Astrocyte (in vitro differentiated cells and primary cell): ENCODE data around the gene RNU6-1. TPM values are rescaled to one million over a fixed set of nuclear protein-coding genes. Genes with fewer than 3 reads are reported as not detected.

Experiments used
- DNase-seq: peaks from one replicate; pipeline ENCODE4 v3.0.0-alpha.2; 2010; ENCODE audit warnings: low read depth
- FAIRE-seq: peaks from 2 replicates; lab custom pipeline; 2011; peaks lifted over from hg19 to GRCh38; lab: Jason Lieb, UNC
- H2AFZ ChIP-seq: 2 replicates; pipeline ENCODE4 v1.6.0; 2012; ENCODE audit warnings: low read depth, low read length, inconsistent platforms
- H3K27ac ChIP-seq: 2 replicates; pipeline ENCODE4 v1.5.1; 2011; ENCODE audit warnings: low read depth, low read length, inconsistent platforms
- H3K27me3 ChIP-seq: 2 replicates; pipeline ENCODE4 v1.6.0; 2011; ENCODE audit warnings: low read length, inconsistent platforms; ENCODE audit not compliant: insufficient read depth
- H3K36me3 ChIP-seq: 2 replicates; pipeline ENCODE4 v1.5.1; 2011; ENCODE audit warnings: low read length, inconsistent platforms; ENCODE audit not compliant: insufficient read depth
- H3K4me1 ChIP-seq: 2 replicates; pipeline ENCODE4 v1.5.1; 2011; ENCODE audit warnings: low read length, inconsistent platforms; ENCODE audit not compliant: insufficient read depth
- H3K4me2 ChIP-seq: 2 replicates; pipeline ENCODE4 v1.6.0; 2012; ENCODE audit warnings: low read length, inconsistent platforms
- H3K4me3 ChIP-seq: 2 replicates; pipeline ENCODE4 v1.5.1; 2011; ENCODE audit warnings: low read depth, mild to moderate bottlenecking, low read length, inconsistent platforms; ENCODE audit not compliant: insufficient read depth
- H3K79me2 ChIP-seq: 2 replicates; pipeline ENCODE4 v1.6.0; 2012; ENCODE audit warnings: mild to moderate bottlenecking, low read length, inconsistent platforms; ENCODE audit not compliant: insufficient read depth
- H3K9ac ChIP-seq: 2 replicates; pipeline ENCODE4 v1.6.0; 2012; ENCODE audit warnings: mild to moderate bottlenecking, low read length, inconsistent platforms
- H3K9me3 ChIP-seq: 2 replicates; pipeline ENCODE4 v1.5.1; 2012; ENCODE audit warnings: low read depth, mild to moderate bottlenecking, low read length, inconsistent platforms; ENCODE audit not compliant: insufficient read depth
- H4K20me1 ChIP-seq: 2 replicates; pipeline ENCODE4 v1.6.0; 2012; ENCODE audit warnings: low read length, inconsistent platforms; ENCODE audit not compliant: insufficient read depth
- H3K27ac Mint-ChIP-seq: one replicate; pipeline ENCODE4 v1.8.0; 2021; ENCODE audit warnings: mild to moderate bottlenecking, mixed read lengths; ENCODE audit not compliant: unreplicated experiment
- H3K27me3 Mint-ChIP-seq: one replicate; pipeline ENCODE4 v1.8.0; 2021; ENCODE audit warnings: low read depth, mixed read lengths; ENCODE audit not compliant: unreplicated experiment
- H3K36me3 Mint-ChIP-seq: one replicate; pipeline ENCODE4 v1.8.0; 2021; ENCODE audit warnings: low read depth, mixed read lengths; ENCODE audit not compliant: unreplicated experiment
- H3K4me1 Mint-ChIP-seq: one replicate; pipeline ENCODE4 v1.8.0; 2021; ENCODE audit warnings: low read depth, mixed read lengths; ENCODE audit not compliant: unreplicated experiment
- H3K4me3 Mint-ChIP-seq: one replicate; pipeline ENCODE4 v1.8.0; 2021; ENCODE audit warnings: mild to moderate bottlenecking, moderate library complexity, mixed read lengths; ENCODE audit not compliant: unreplicated experiment
- H3K9me3 Mint-ChIP-seq: one replicate; pipeline ENCODE4 v1.8.0; 2021; ENCODE audit warnings: mild to moderate bottlenecking, mixed read lengths; ENCODE audit not compliant: unreplicated experiment
- EZH2 ChIP-seq: IDR thresholded peaks from 2 replicates; pipeline ENCODE4 v1.6.1; 2012; ENCODE audit warnings: mild to moderate bottlenecking, low read length, inconsistent platforms; ENCODE audit not compliant: insufficient read depth
- total RNA-seq: library from RNA; stranded (reverse); gene quantifications from 2 replicates; pipeline ENCODE4 v1.2.1, GENCODE V29; 2021
- TF ChIP-seq, protein P1 (sequence below): IDR thresholded peaks from 2 replicates; pipeline ENCODE4 v1.5.1; 2011; ENCODE audit warnings: low read depth, mild to moderate bottlenecking, inconsistent platforms, low read length, moderate library complexity; ENCODE audit not compliant: insufficient read depth

RNU6-1 gene
- total RNA-seq, 1 donor from 2014 or later: not detected

DNA sequence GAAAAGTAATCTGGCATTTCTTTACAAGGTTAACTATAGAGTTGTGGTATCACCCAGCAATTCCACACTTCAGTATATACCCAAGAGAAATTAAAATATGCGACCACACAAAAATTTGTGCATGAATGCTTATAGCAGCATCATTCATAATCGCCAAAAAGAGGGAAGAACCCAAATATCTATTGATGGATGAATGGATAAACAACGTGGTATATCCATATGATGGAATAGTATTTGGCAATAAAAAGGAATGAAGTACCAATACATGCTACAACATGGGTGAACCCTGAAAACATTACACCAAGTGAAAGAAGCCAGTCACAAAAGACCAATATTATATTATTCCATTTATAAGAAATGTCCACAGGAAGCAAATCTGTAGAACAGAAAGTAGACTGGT lies 23.2 kb downstream of the RNU6-1 start:
- Histone ChIP-seq H3K9me3 (peaks cover 4% of the 10 kb centered on the region), H3K79me2 (no peaks in the 10 kb centered on the region), H3K27me3 (peaks cover 58% of the 10 kb centered on the region), H3K27ac (no peak overlapping the region), H3K4me2 (no peak overlapping the region), H4K20me1 (peaks cover 13% of the 10 kb centered on the region), H3K9ac (no peak overlapping the region), H2AFZ (no peak overlapping the region), H3K4me3 (no peak overlapping the region), H3K36me3 (no peaks in the 10 kb centered on the region), H3K4me1 (peaks cover 4% of the 10 kb centered on the region)
- Mint-ChIP-seq H3K4me1 (no peaks in the 10 kb centered on the region), H3K36me3 (no peaks in the 10 kb centered on the region), H3K27me3 (peaks cover 73% of the 10 kb centered on the region), H3K4me3 (no peak overlapping the region), H3K27ac (no peak overlapping the region), H3K9me3 (peaks cover 7% of the 10 kb centered on the region)
- DNase-seq (no peak), FAIRE-seq (no peak)
- no peak for TF ChIP-seq EZH2
- TF ChIP-seq, protein P1, sequence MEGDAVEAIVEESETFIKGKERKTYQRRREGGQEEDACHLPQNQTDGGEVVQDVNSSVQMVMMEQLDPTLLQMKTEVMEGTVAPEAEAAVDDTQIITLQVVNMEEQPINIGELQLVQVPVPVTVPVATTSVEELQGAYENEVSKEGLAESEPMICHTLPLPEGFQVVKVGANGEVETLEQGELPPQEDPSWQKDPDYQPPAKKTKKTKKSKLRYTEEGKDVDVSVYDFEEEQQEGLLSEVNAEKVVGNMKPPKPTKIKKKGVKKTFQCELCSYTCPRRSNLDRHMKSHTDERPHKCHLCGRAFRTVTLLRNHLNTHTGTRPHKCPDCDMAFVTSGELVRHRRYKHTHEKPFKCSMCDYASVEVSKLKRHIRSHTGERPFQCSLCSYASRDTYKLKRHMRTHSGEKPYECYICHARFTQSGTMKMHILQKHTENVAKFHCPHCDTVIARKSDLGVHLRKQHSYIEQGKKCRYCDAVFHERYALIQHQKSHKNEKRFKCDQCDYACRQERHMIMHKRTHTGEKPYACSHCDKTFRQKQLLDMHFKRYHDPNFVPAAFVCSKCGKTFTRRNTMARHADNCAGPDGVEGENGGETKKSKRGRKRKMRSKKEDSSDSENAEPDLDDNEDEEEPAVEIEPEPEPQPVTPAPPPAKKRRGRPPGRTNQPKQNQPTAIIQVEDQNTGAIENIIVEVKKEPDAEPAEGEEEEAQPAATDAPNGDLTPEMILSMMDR: no peak

DNA sequence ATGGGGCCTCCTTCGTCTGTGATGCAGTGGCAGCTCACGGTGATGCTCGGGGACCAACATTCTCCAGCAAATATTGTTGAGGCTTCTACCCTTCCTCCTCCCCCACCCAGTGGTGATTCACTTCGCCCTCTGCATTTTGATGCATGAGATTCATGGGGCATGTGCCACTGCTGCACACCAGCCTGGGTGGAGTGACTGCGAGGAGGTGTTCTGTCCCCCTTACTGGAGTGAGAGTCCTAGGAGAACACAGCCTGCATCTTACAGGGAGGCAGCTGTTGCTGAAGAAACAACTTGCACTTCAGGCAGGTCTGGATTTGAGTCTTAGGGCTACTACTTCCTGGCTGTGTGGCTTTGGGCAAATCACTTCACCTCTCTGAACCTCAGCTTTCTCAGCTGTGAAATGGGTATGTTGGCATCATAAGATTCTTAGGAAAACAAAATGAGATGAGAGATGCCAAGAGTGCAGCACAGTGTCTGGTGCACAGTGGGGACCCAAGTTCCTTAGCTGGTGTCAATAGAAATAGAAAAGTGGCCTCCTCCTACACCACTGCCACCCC lies 24.7 kb downstream of the RNU6-1 start:
- Histone ChIP-seq H3K4me2 (no peak overlapping the region), H3K9ac (no peak overlapping the region), H3K36me3 (no peaks in the 10 kb centered on the region), H3K4me1 (no peaks in the 10 kb centered on the region), H3K27me3 (peaks cover 44% of the 10 kb centered on the region), H3K4me3 (no peak overlapping the region), H2AFZ (no peak overlapping the region), H3K79me2 (no peaks in the 10 kb centered on the region), H4K20me1 (no peaks in the 10 kb centered on the region), H3K27ac (no peak overlapping the region), H3K9me3 (peaks cover 4% of the 10 kb centered on the region)
- Mint-ChIP-seq H3K27me3 (peaks cover 61% of the 10 kb centered on the region), H3K36me3 (no peaks in the 10 kb centered on the region), H3K27ac (no peak overlapping the region), H3K4me1 (no peaks in the 10 kb centered on the region), H3K9me3 (peaks cover 7% of the 10 kb centered on the region), H3K4me3 (no peak overlapping the region)
- no peak for FAIRE-seq
- TF ChIP-seq, protein P1: no peak
- TF ChIP-seq EZH2: no peak
- no peak for DNase-seq

GRCh38 chr15:67813104-67813634 lies 26.7 kb downstream of the RNU6-1 start:
- Histone ChIP-seq H3K4me1 (no peaks in the 10 kb centered on the region), H4K20me1 (no peaks in the 10 kb centered on the region), H3K9me3 (peaks cover 4% of the 10 kb centered on the region), H2AFZ (no peak overlapping the region), H3K4me3 (no peak overlapping the region), H3K9ac (no peak overlapping the region), H3K27me3 (peaks cover 29% of the 10 kb centered on the region), H3K4me2 (no peak overlapping the region), H3K79me2 (no peaks in the 10 kb centered on the region), H3K36me3 (no peaks in the 10 kb centered on the region), H3K27ac (no peak overlapping the region)
- Mint-ChIP-seq H3K27ac (no peak overlapping the region), H3K4me1 (no peaks in the 10 kb centered on the region), H3K27me3 (peaks cover 50% of the 10 kb centered on the region), H3K4me3 (no peak overlapping the region), H3K36me3 (no peaks in the 10 kb centered on the region), H3K9me3 (peaks cover 9% of the 10 kb centered on the region)
- no peak for DNase-seq
- TF ChIP-seq EZH2: no peak
- TF ChIP-seq, protein P1: no peak
- no peak for FAIRE-seq
